Measurements from ENCODE around the gene TWIST2.

DNA sequence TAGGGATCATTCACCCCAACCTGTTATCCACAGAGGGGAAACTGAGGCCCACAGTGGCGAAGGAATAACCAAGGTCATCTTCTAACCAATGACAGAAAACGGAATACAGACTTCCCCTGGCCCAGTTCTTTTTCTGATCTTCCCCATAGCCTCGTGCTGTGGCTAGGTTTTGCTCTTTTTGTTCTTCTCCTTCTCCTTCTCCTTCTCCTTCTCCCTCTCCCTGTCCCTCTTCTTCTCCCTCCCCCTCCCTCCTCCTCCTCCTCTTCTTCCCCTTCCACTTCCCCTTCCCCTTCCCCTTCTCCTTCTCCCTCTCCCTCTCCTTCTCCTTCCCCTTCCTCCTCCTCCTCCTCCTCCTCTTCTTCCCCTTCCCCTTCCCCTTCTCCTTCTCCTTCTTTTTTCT lies 12.9 kb upstream of the TWIST2 start:
- no peak for TF ChIP-seq EZH2 (IDR thresholded peaks at IDR 0.05; ENCODE audit: borderline replicate concordance, low read depth, low read length, poor library complexity, severe bottlenecking)
- TF ChIP-seq, protein P1, sequence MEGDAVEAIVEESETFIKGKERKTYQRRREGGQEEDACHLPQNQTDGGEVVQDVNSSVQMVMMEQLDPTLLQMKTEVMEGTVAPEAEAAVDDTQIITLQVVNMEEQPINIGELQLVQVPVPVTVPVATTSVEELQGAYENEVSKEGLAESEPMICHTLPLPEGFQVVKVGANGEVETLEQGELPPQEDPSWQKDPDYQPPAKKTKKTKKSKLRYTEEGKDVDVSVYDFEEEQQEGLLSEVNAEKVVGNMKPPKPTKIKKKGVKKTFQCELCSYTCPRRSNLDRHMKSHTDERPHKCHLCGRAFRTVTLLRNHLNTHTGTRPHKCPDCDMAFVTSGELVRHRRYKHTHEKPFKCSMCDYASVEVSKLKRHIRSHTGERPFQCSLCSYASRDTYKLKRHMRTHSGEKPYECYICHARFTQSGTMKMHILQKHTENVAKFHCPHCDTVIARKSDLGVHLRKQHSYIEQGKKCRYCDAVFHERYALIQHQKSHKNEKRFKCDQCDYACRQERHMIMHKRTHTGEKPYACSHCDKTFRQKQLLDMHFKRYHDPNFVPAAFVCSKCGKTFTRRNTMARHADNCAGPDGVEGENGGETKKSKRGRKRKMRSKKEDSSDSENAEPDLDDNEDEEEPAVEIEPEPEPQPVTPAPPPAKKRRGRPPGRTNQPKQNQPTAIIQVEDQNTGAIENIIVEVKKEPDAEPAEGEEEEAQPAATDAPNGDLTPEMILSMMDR (conservative IDR thresholded peaks at IDR 0.05; ENCODE audit: low read depth, low read length) = no peak
